ENCODE results near the gene LMNA. TPM values are rescaled to one million over a fixed set of nuclear protein-coding genes. Genes with fewer than 3 reads are reported as not detected.

Gene LMNA
- total RNA-seq, 6 experiments from 2014 or later: 79.4 to 129 (median 98.8) TPM

- peak; percentile 55 to 69 (median 64) for ATAC-seq
- Histone ChIP-seq H3K36me3 (no peaks in the 10 kb centered on the region), H3K4me1 (no peaks in the 10 kb centered on the region), H3K27me3 (no peaks in the 10 kb centered on the region), H3K4me3 (no peak overlapping the region), H3K27ac (peak overlapping the region in 1 of 3 donors; percentile 38), H3K9me3 (no peaks in the 10 kb centered on the region)
- DNase-seq: peak in 1 of 3 donors; percentile 54
- 58% methylated on average over 7 of the region's 11 CpGs for WGBS (ENCODE audit: insufficient coverage, low coverage, low lambda C conversion rate, missing lambda C conversion rate)
- TF ChIP-seq CTCF (IDR thresholded peaks at IDR 0.05): no peak
- TF ChIP-seq POLR2A (IDR thresholded peaks at IDR 0.05): no peak
- intact Hi-C loops (cut with DNase I): no loop called here
Measured at GRCh38 chr1:156154317-156154749, 39.8 kb downstream of the LMNA start.

GRCh38 chr1:156155756-156156510 lies 41.4 kb downstream of the LMNA start:
- Histone ChIP-seq H3K9me3 (no peaks in the 10 kb centered on the region), H3K4me3 (no peak overlapping the region), H3K27me3 (no peaks in the 10 kb centered on the region), H3K36me3 (no peaks in the 10 kb centered on the region), H3K27ac (no peak overlapping the region), H3K4me1 (no peaks in the 10 kb centered on the region)
- intact Hi-C loops (cut with DNase I): no loop called here
- ATAC-seq (no peak), DNase-seq (no peak)
- 73% methylated on average over 9 of the region's 12 CpGs for WGBS (ENCODE audit: insufficient coverage, low coverage, low lambda C conversion rate, missing lambda C conversion rate)
- TF ChIP-seq POLR2A (IDR thresholded peaks at IDR 0.05) (no peak), CTCF (IDR thresholded peaks at IDR 0.05) (no peak)

GRCh38 chr1:156157506-156157905 lies 43.0 kb downstream of the LMNA start:
- Histone ChIP-seq H3K4me3 (no peak overlapping the region), H3K36me3 (no peaks in the 10 kb centered on the region), H3K4me1 (peaks cover 0 to 7% (median 0%) of the 10 kb centered on the region in 4 donors), H3K9me3 (no peaks in the 10 kb centered on the region), H3K27ac (no peak overlapping the region), H3K27me3 (no peaks in the 10 kb centered on the region)
- 66% methylated on average over 2 of the region's 3 CpGs for WGBS (ENCODE audit: insufficient coverage, low coverage, low lambda C conversion rate, missing lambda C conversion rate)
- intact Hi-C loops (cut with DNase I): no loop called here
- no peak for ATAC-seq
- DNase-seq: no peak
- TF ChIP-seq CTCF (IDR thresholded peaks at IDR 0.05): no peak
- TF ChIP-seq POLR2A (IDR thresholded peaks at IDR 0.05): no peak

- no peak for ATAC-seq
- TF ChIP-seq POLR2A (IDR thresholded peaks at IDR 0.05) (no peak), CTCF (IDR thresholded peaks at IDR 0.05) (no peak)
- no peaks in the 10 kb centered on the region for H3K36me3 ChIP-seq
- H3K9me3 ChIP-seq: no peaks in the 10 kb centered on the region
- no peak overlapping the region for H3K4me3 ChIP-seq
- H3K27me3 ChIP-seq: no peaks in the 10 kb centered on the region
- intact Hi-C loops (cut with DNase I): no loop called here
- no peak for DNase-seq
- H3K4me1 ChIP-seq: peaks cover 0 to 7% (median 0%) of the 10 kb centered on the region in 4 donors
- H3K27ac ChIP-seq: no peak overlapping the region
- 89% methylated on average over 4 of the region's 5 CpGs for WGBS (ENCODE audit: insufficient coverage, low coverage, low lambda C conversion rate, missing lambda C conversion rate)
Measured at GRCh38 chr1:156157966-156158365, 43.5 kb downstream of the LMNA start.

All from right lobe of liver (tissue), 6 donors.